SK-N-SH (cell line): ENCODE measurements around the gene DYRK1A. TPM values are rescaled to one million over a fixed set of nuclear protein-coding genes. Genes with fewer than 3 reads are reported as not detected.

ENCODE experiments used
- CTCF ChIA-PET: fragments of 300-600, 350-600 bp; formaldehyde crosslinking; extraction: SDS; loops from one replicate; lab custom pipeline; 2021; lab: Yijun Ruan, JAX
- POLR2A ChIA-PET: fragments of 350-600 bp; sonication (Branson Sonifier 250); formaldehyde crosslinking; extraction: SDS; loops from one replicate; lab custom pipeline; 2020; ENCODE audit warnings: antibody characterized with exemption, inconsistent platforms; lab: Yijun Ruan, JAX
- DNase-seq: peaks from one replicate; pipeline ENCODE4 v3.0.0; 2012
- H2AFZ ChIP-seq: fragments of 200-600 bp; sonication (generic); 2 replicates; pipeline ENCODE4 v1.8.1; 2016; ENCODE audit warnings: antibody characterized with exemption, mild to moderate bottlenecking, low read depth
- H3F3A ChIP-seq: fragments of 200-600 bp; sonication (generic); replicated peaks from 2 replicates; pipeline ENCODE3; 2016; ENCODE audit warnings: antibody characterized with exemption, mild to moderate bottlenecking; ENCODE audit not compliant: insufficient read depth
- H3K27ac ChIP-seq, 2 experiments: fragments of 200-500 bp in 1 of 2; fragments of 200-600 bp in 1 of 2; sonication (Bioruptor generic) in 1 of 2; sonication (generic), shearing (Covaris generic) in 1 of 2; 2 replicates each; pipeline versions ENCODE4 v1.5.1 to v1.6.1; 2014 to 2016; ENCODE audit warnings: low read depth in 2 of 2, inconsistent platforms in 1 of 2, low read length in 1 of 2, mild to moderate bottlenecking in 1 of 2, mixed read lengths in 1 of 2
- H3K27me3 ChIP-seq: fragments of 200-600 bp; sonication (generic), shearing (Covaris generic); 2 replicates; pipeline ENCODE4 v1.6.1; 2016; ENCODE audit warnings: mixed run types; ENCODE audit not compliant: insufficient read depth
- H3K36me3 ChIP-seq, 2 experiments: fragments of 200-500 bp in 1 of 2; fragments of 200-600 bp in 1 of 2; sonication (Bioruptor generic) in 1 of 2; sonication (generic) in 1 of 2; replicated peaks in 1 of 2; 2 replicates each; pipeline versions ENCODE3 to v1.5.1; 2014 to 2016; ENCODE audit warnings: low read length in 1 of 2, mild to moderate bottlenecking in 1 of 2; ENCODE audit not compliant: insufficient read depth in 2 of 2, control insufficient read depth in 1 of 2
- H3K4me1 ChIP-seq, 2 experiments: fragments of 200-500 bp in 1 of 2; fragments of 200-600 bp in 1 of 2; sonication (Bioruptor generic) in 1 of 2; sonication (generic), shearing (Covaris generic) in 1 of 2; 2 replicates each; pipeline versions ENCODE4 v1.5.1 to v1.6.1; 2014 to 2016; ENCODE audit warnings: low read depth in 1 of 2, low read length in 1 of 2, mixed run types in 1 of 2; ENCODE audit not compliant: insufficient read depth in 2 of 2, control insufficient read depth in 1 of 2
- H3K4me2 ChIP-seq: fragments of 200-600 bp; sonication (generic), shearing (Covaris generic); 2 replicates; pipeline ENCODE4 v1.6.1; 2017; ENCODE audit warnings: mixed run types
- H3K4me3 ChIP-seq, 2 experiments: fragments of 200-500 bp in 1 of 2; fragments of 200-600 bp in 1 of 2; sonication (Bioruptor generic) in 1 of 2; sonication (generic), shearing (Covaris generic) in 1 of 2; 2 replicates each; pipeline versions ENCODE4 v1.5.1 to v1.8.1; 2014 to 2016; ENCODE audit warnings: low read depth in 2 of 2, inconsistent platforms in 1 of 2, low read length in 1 of 2, mild to moderate bottlenecking in 1 of 2, mixed read lengths in 1 of 2, moderate library complexity in 1 of 2
- H3K79me2 ChIP-seq: fragments of 200-600 bp; sonication (generic); 2 replicates; pipeline ENCODE4 v1.8.1; 2017; ENCODE audit warnings: mild to moderate bottlenecking; ENCODE audit not compliant: insufficient read depth
- H3K9ac ChIP-seq: fragments of 200-600 bp; sonication (generic); 2 replicates; pipeline ENCODE4 v1.6.1; 2017; ENCODE audit warnings: mixed run types
- H3K9me2 ChIP-seq: fragments of 200-600 bp; sonication (generic); 2 replicates; pipeline ENCODE4 v1.6.1; 2017; ENCODE audit warnings: mixed run types
- H3K9me3 ChIP-seq: fragments of 200-600 bp; sonication (generic); 2 replicates; pipeline ENCODE4 v1.6.1; 2017; ENCODE audit warnings: mixed run types, mild to moderate bottlenecking, moderate library complexity
- H4K20me1 ChIP-seq: fragments of 200-600 bp; sonication (generic); 2 replicates; pipeline ENCODE4 v1.6.1; 2017; ENCODE audit warnings: mild to moderate bottlenecking, mixed run types; ENCODE audit not compliant: insufficient read depth
- CTCF ChIP-seq: fragments of 200-600 bp; sonication (generic); IDR thresholded peaks from 2 replicates; pipeline ENCODE4 v1.6.1; 2017; ENCODE audit warnings: antibody characterized with exemption, mild to moderate bottlenecking, moderate library complexity
- EP300 ChIP-seq, 2 experiments: IDR thresholded peaks; 2 replicates each; pipeline versions ENCODE4 v1.4.0 to v1.6.1; 2012; ENCODE audit warnings: borderline replicate concordance in 1 of 2, low read depth in 1 of 2, low read length in 1 of 2
- EZH2phosphoT487 ChIP-seq: fragments of 200-600 bp; sonication (generic); IDR thresholded peaks from 2 replicates; pipeline ENCODE4 v1.6.1; 2017; ENCODE audit warnings: low read depth, mixed run types, mild to moderate bottlenecking, antibody characterized with exemption, moderate library complexity, borderline replicate concordance
- GABPA ChIP-seq: IDR thresholded peaks from 2 replicates; pipeline ENCODE4 v1.4.0; 2012; ENCODE audit warnings: low read depth, mild to moderate bottlenecking
- GATA2 ChIP-seq: sonication (generic); formaldehyde crosslinking; IDR thresholded peaks from 2 replicates; pipeline ENCODE4 v1.5.0; 2020; ENCODE audit warnings: mild to moderate bottlenecking, missing genetic modification reagents
- MEF2A ChIP-seq: IDR thresholded peaks from 2 replicates; pipeline ENCODE4 v1.4.0; 2012; ENCODE audit warnings: low read depth, borderline replicate concordance
- MXI1 ChIP-seq: IDR thresholded peaks from 2 replicates; pipeline ENCODE4 v1.6.1; 2012; ENCODE audit warnings: mild to moderate bottlenecking, low read depth, low read length, improper control_type of control experiment
- NFIC ChIP-seq: IDR thresholded peaks from 2 replicates; pipeline ENCODE4 v1.4.0; 2012; ENCODE audit warnings: borderline replicate concordance
- NRF1 ChIP-seq: IDR thresholded peaks from 2 replicates; pipeline ENCODE4 v1.6.1; 2012; ENCODE audit warnings: low read depth, mild to moderate bottlenecking, low read length
- PBX3 ChIP-seq: IDR thresholded peaks from 2 replicates; pipeline ENCODE4; 2012
- RCOR1 ChIP-seq: fragments of 150-350 bp; IDR thresholded peaks from 2 replicates; pipeline ENCODE4 v1.6.1; 2017; ENCODE audit warnings: antibody characterized with exemption, low read length
- RXRA ChIP-seq: IDR thresholded peaks from 2 replicates; pipeline ENCODE4 v1.4.0; 2012; ENCODE audit warnings: low read depth, mild to moderate bottlenecking, borderline replicate concordance
- SIN3A ChIP-seq: IDR thresholded peaks from 2 replicates; pipeline ENCODE4 v1.6.1; 2012; ENCODE audit warnings: low read depth, mild to moderate bottlenecking, low read length, moderate library complexity, borderline replicate concordance
- SMC3 ChIP-seq: IDR thresholded peaks from 2 replicates; pipeline ENCODE4 v1.6.1; 2012; ENCODE audit warnings: low read depth, low read length, improper control_type of control experiment
- TAF1 ChIP-seq: IDR thresholded peaks from 2 replicates; pipeline ENCODE4 v1.6.1; 2012; ENCODE audit warnings: low read depth, mild to moderate bottlenecking, low read length, moderate library complexity, borderline replicate concordance
- TCF12 ChIP-seq: IDR thresholded peaks from 2 replicates; pipeline ENCODE4 v1.4.0; 2012
- WGBS: methylation state at CpG from one replicate; pipeline ENCODE4 v1.1.6; 2017; ENCODE audit warnings: low lambda C conversion rate; 5-methylcytosine and 5-hydroxymethylcytosine counted together
- polyA plus RNA-seq, 3 experiments: library from polyadenylated mRNA; depleted of rRNA; stranded (reverse); fragments of >200 nt; gene quantifications; 2 replicates each; pipeline ENCODE4 v1.2.3, GENCODE V29; 2012

DYRK1A gene
- polyA plus RNA-seq, 1 of the 3 experiments (the other 2 are of a cell fraction): 19.3 TPM

GRCh38 chr21:37551331-37551992 lies 184.9 kb downstream of the DYRK1A start:
- ChIA-PET CTCF (no interaction called here), POLR2A (no interaction called here)
- peaks cover 0 to 4% of the 10 kb centered on the region in 2 experiments; a peak in 2 of 4 replicates for H3K4me1 ChIP-seq
- WGBS: 68% methylated on average over 13 of the region's 21 CpGs
- no peaks in the 10 kb centered on the region for H3K79me2 ChIP-seq
- no peaks in the 10 kb centered on the region for H3K9me2 ChIP-seq
- no peak overlapping the region for H2AFZ ChIP-seq
- H3F3A ChIP-seq: no peaks in the 10 kb centered on the region
- H3K9me3 ChIP-seq: no peaks in the 10 kb centered on the region
- H3K4me2 ChIP-seq: no peak overlapping the region
- H3K27me3 ChIP-seq: no peaks in the 10 kb centered on the region
- H3K36me3 ChIP-seq: no peaks in the 10 kb centered on the region
- no peaks in the 10 kb centered on the region for H4K20me1 ChIP-seq
- no peak overlapping the region for H3K9ac ChIP-seq
- no peak overlapping the region for H3K4me3 ChIP-seq
- DNase-seq: no peak
- no peak for TF ChIP-seq GATA2 (CRISPR knock-in tag)
- no peak for TF ChIP-seq EP300 (IDR thresholded peaks at IDR 0.05; ENCODE audit: borderline replicate concordance in 1 of 2, low read depth in 1 of 2, low read length in 1 of 2)
- TF ChIP-seq MEF2A: no peak
- no peak for TF ChIP-seq SIN3A
- no peak for TF ChIP-seq SMC3
- TF ChIP-seq RCOR1: no peak
- no peak for TF ChIP-seq GABPA
- no peak for TF ChIP-seq CTCF
- no peak for TF ChIP-seq TAF1
- no peak for TF ChIP-seq TCF12
- TF ChIP-seq RXRA: no peak
- no peak for TF ChIP-seq MXI1
- no peak for TF ChIP-seq NFIC
- TF ChIP-seq PBX3: no peak
- no peak for TF ChIP-seq NRF1
- TF ChIP-seq EZH2phosphoT487: no peak
- H3K27ac ChIP-seq: no peak overlapping the region

GRCh38 chr21:37551993-37552355 lies 185.4 kb downstream of the DYRK1A start:
- TF ChIP-seq RXRA (no peak), TAF1 (no peak)
- Histone ChIP-seq H3K4me3 (no peak overlapping the region), H4K20me1 (no peaks in the 10 kb centered on the region), H3F3A (no peaks in the 10 kb centered on the region), H3K79me2 (no peaks in the 10 kb centered on the region), H3K27me3 (no peaks in the 10 kb centered on the region), H3K9ac (no peak overlapping the region), H3K27ac (no peak overlapping the region), H3K9me2 (no peaks in the 10 kb centered on the region), H2AFZ (no peak overlapping the region), H3K36me3 (no peaks in the 10 kb centered on the region), H3K4me2 (no peak overlapping the region), H3K4me1 (peaks cover 0 to 4% of the 10 kb centered on the region in 2 experiments; a peak in 2 of 4 replicates), H3K9me3 (no peaks in the 10 kb centered on the region)
- DNase-seq: no peak
- 92% methylated on average over 3 of the region's 5 CpGs for WGBS
- ChIA-PET POLR2A (no interaction called here), CTCF (no interaction called here)
